GDM1 (cell line): Measurements from ENCODE around the gene GAN.
A peak's percentile ranks its signal among the peaks of the same experiment; 100 is the strongest.
"Not testable (repeated sequence)": the region's sequence is repeated elsewhere in the genome, so short reads cannot be mapped to it uniquely, and the experiment has no call there.

Experiments used
- DNase-seq: peaks from one replicate; lab custom pipeline; 2025; lab: John Stamatoyannopoulos, UW

Gene GAN

GRCh38 chr16:81310045-81310644, 4.6 kb upstream of the GAN start:
- no peak for DNase-seq

GRCh38 chr16:81311762-81312161, 3.0 kb upstream of the GAN start:
- DNase-seq, result no peak

GRCh38 chr16:81313701-81314602, 810 bp upstream of the GAN start:
- no peak for DNase-seq

GRCh38 chr16:81315271-81316175, 761 bp downstream of the GAN start:
- peak; percentile 5 for DNase-seq

- DNase-seq, result no peak
Observed at GRCh38 chr16:81316176-81316496, 1.4 kb downstream of the GAN start.

- DNase-seq, result no peak
Observed at GRCh38 chr16:81318711-81319110, 3.9 kb downstream of the GAN start.

GRCh38 chr16:81319221-81319912, 4.6 kb downstream of the GAN start:
- DNase-seq, result no peak

- no peak for DNase-seq
Observed at GRCh38 chr16:81321039-81321438, 6.3 kb downstream of the GAN start.

- no peak for DNase-seq
Observed at GRCh38 chr16:81321536-81321935, 6.8 kb downstream of the GAN start.

- DNase-seq, result no peak
Observed at GRCh38 chr16:81324808-81325207, 10.0 kb downstream of the GAN start.

- DNase-seq, result no peak
Observed at GRCh38 chr16:81327011-81327410, 12.2 kb downstream of the GAN start.

- DNase-seq, result no peak
Observed at GRCh38 chr16:81327447-81328196, 12.9 kb downstream of the GAN start.

GRCh38 chr16:81329947-81330346, 15.2 kb downstream of the GAN start:
- no peak for DNase-seq

GRCh38 chr16:81333356-81333755, 18.6 kb downstream of the GAN start:
- no peak for DNase-seq

GRCh38 chr16:81335669-81336068, 20.9 kb downstream of the GAN start:
- no peak for DNase-seq

GRCh38 chr16:81337097-81337496, 22.3 kb downstream of the GAN start:
- DNase-seq, result no peak

- DNase-seq, result not testable (repeated sequence)
Observed at GRCh38 chr16:81345172-81345571, 30.4 kb downstream of the GAN start.

- no peak for DNase-seq
Observed at GRCh38 chr16:81347425-81347824, 32.7 kb downstream of the GAN start.

- DNase-seq, result no peak
Observed at GRCh38 chr16:81349608-81350305, 35.0 kb downstream of the GAN start.

- DNase-seq, result no peak
Observed at GRCh38 chr16:81350306-81350615, 35.5 kb downstream of the GAN start.

GRCh38 chr16:81353895-81354294, 39.1 kb downstream of the GAN start:
- DNase-seq, result no peak
